Measurements from ENCODE around the gene GRM5.
A peak's percentile ranks its signal among the peaks of the same experiment; 100 is the strongest.

Gene GRM5

GRCh38 chr11:88704485-88704884 lies 361.3 kb downstream of the GRM5 start:
- DNase-seq (ENCODE audit: low read depth) = peak; percentile 27
- no peak overlapping the region for H3K4me3 ChIP-seq (replicated peaks; ENCODE audit: low read depth, low read length)
- no peak for TF ChIP-seq CTCF (IDR thresholded peaks at IDR 0.05; ENCODE audit: low read length, missing control alignments)

DNA sequence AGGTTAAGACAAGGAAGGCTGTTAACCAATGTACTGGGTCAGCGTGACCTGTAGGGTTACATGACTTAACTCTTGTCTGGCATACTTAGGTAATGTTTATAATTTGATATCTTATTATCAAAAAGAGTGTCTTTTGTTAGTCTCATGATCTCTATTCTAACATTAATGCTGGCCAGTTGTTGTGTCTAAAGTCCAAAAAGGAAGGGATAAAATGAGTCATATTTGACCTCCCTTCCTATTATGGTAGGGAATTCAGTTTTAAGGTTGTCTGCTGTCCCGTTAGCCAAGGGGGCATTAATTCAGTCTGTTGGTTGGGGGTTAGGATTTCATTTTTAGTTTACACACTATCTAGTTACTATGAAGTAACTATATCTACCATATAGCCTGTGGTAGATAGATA lies 364.0 kb downstream of the GRM5 start:
- DNase-seq (ENCODE audit: low read depth) = no peak
- no peak overlapping the region for H3K4me3 ChIP-seq (replicated peaks; ENCODE audit: low read depth, low read length)
- no peak for TF ChIP-seq CTCF (IDR thresholded peaks at IDR 0.05; ENCODE audit: low read length, missing control alignments)

GRCh38 chr11:88697139-88697538 lies 368.6 kb downstream of the GRM5 start:
- no peak for DNase-seq (ENCODE audit: low read depth)
- H3K4me3 ChIP-seq (replicated peaks; ENCODE audit: low read depth, low read length) = no peak overlapping the region
- no peak for TF ChIP-seq CTCF (IDR thresholded peaks at IDR 0.05; ENCODE audit: low read length, missing control alignments)

- TF ChIP-seq CTCF (IDR thresholded peaks at IDR 0.05; ENCODE audit: low read length, missing control alignments) = no peak
- DNase-seq (ENCODE audit: low read depth) = no peak
- no peak overlapping the region for H3K4me3 ChIP-seq (replicated peaks; ENCODE audit: low read depth, low read length)
Measured at GRCh38 chr11:88695689-88696414, 369.9 kb downstream of the GRM5 start.

- no peak for TF ChIP-seq CTCF (IDR thresholded peaks at IDR 0.05; ENCODE audit: low read length, missing control alignments)
- no peak for DNase-seq (ENCODE audit: low read depth)
- no peak overlapping the region for H3K4me3 ChIP-seq (replicated peaks; ENCODE audit: low read depth, low read length)
Measured at GRCh38 chr11:88692306-88693086, 373.3 kb downstream of the GRM5 start.

- TF ChIP-seq CTCF (IDR thresholded peaks at IDR 0.05; ENCODE audit: low read length, missing control alignments) = no peak
- no peak for DNase-seq (ENCODE audit: low read depth)
Measured at GRCh38 chr11:88689548-88690240, 376.1 kb downstream of the GRM5 start.

More at GRCh38 chr11:88689548-88690240, 376.1 kb downstream of the GRM5 start:
- H3K4me3 ChIP-seq (replicated peaks; ENCODE audit: low read depth, low read length) = no peak overlapping the region

All from fibroblast of pulmonary artery (primary cell).